B cell (primary cell): ENCODE results near the gene CLIC6. TPM values are rescaled to one million over a fixed set of nuclear protein-coding genes. Genes with fewer than 3 reads are reported as not detected.

Experiments
- ATAC-seq: fragments of 200-7000 bp; cut with Tn5 transposase; one replicate; pipeline ENCODE4 v1.10.0; 2021; ENCODE audit warnings: low read depth, mild to moderate bottlenecking, moderate number of reproducible peaks, moderate library complexity
- CTCF ChIA-PET: fragments of 350-600 bp; sonication (Branson Sonifier 250); formaldehyde crosslinking; loops from one replicate; lab custom pipeline; 2021; ENCODE audit warnings: antibody characterized with exemption, inconsistent platforms; lab: Charles Lee
- POLR2A ChIA-PET: fragments of 350-600 bp; sonication (Branson Sonifier 250); formaldehyde crosslinking; loops from one replicate; lab custom pipeline; 2021; ENCODE audit warnings: antibody characterized with exemption; lab: Charles Lee
- DNase-seq: peaks from one replicate; pipeline ENCODE4 v3.0.0; 2013
- H2AFZ ChIP-seq: 2 replicates; pipeline ENCODE4 v1.6.1; 2012; ENCODE audit warnings: mild to moderate bottlenecking, low read depth, low read length; ENCODE audit not compliant: insufficient read depth, poor library complexity, severe bottlenecking
- H3K27ac ChIP-seq, 2 donors: 1 replicate in 1 of 2; 2 replicates in 1 of 2; pipeline ENCODE4 v1.5.1; 2012 to 2013; ENCODE audit warnings: low read length in 2 of 2, mild to moderate bottlenecking in 2 of 2, moderate library complexity in 1 of 2
- H3K27me3 ChIP-seq, 4 experiments: fragments of 200-600 bp in 1 of 4; sonication (generic) in 1 of 4; replicated peaks in 1 of 4; 1 replicate in 2 of 4; 2 replicates in 2 of 4; pipeline versions ENCODE4 v1.6.1 to v1.7.0; 2013 to 2016; ENCODE audit warnings: low read length in 3 of 4, mild to moderate bottlenecking in 2 of 4, mixed read lengths in 1 of 4, moderate library complexity in 1 of 4; ENCODE audit not compliant: insufficient read depth in 4 of 4, control insufficient read depth in 3 of 4; ENCODE audit errors: control extremely low read depth in 1 of 4
- H3K36me3 ChIP-seq, 2 experiments: replicated peaks in 1 of 2; 1 replicate in 1 of 2; 2 replicates in 1 of 2; pipeline versions ENCODE4 v1.6.1 to v1.7.1; 2013; ENCODE audit warnings: low read length in 1 of 2; ENCODE audit not compliant: insufficient read depth in 2 of 2, control insufficient read depth in 1 of 2; ENCODE audit errors: control extremely low read depth in 1 of 2, extremely low read depth in 1 of 2
- H3K4me1 ChIP-seq, 2 donors: fragments of 200-600 bp in 1 of 2; sonication (generic) in 1 of 2; 1 replicate in 1 of 2; 2 replicates in 1 of 2; pipeline versions ENCODE4 v1.5.1 to v1.6.1; 2013 to 2017; ENCODE audit warnings: low read length in 2 of 2; ENCODE audit not compliant: control insufficient read depth in 2 of 2, insufficient read depth in 2 of 2
- H3K4me2 ChIP-seq: replicated peaks from 2 replicates; pipeline ENCODE3; 2012; ENCODE audit warnings: mild to moderate bottlenecking, low read depth, low read length; ENCODE audit not compliant: poor library complexity, severe bottlenecking
- H3K4me3 ChIP-seq, 5 experiments: fragments of 200-600 bp in 1 of 5; sonication (generic) in 1 of 5; 1 replicate in 3 of 5; 2 replicates in 2 of 5; pipeline versions ENCODE4 v1.5.1 to v1.7.0; 2011 to 2016; ENCODE audit warnings: low read length in 4 of 5, mild to moderate bottlenecking in 4 of 5, low read depth in 2 of 5, control low read depth in 1 of 5, moderate library complexity in 1 of 5; ENCODE audit not compliant: insufficient read depth in 1 of 5; ENCODE audit errors: control extremely low read depth in 1 of 5, extremely low read depth in 1 of 5
- H3K79me2 ChIP-seq: fragments of 200-600 bp; sonication (generic); one replicate; pipeline ENCODE4 v1.6.0; 2016; ENCODE audit warnings: low read length; ENCODE audit not compliant: control insufficient read depth, insufficient read depth
- H3K9ac ChIP-seq: fragments of 200-600 bp; sonication (generic); 2 replicates; pipeline ENCODE4 v1.6.1; 2017; ENCODE audit warnings: mild to moderate bottlenecking, low read length, moderate library complexity
- H3K9me3 ChIP-seq, 3 donors: one replicate each; pipeline versions ENCODE4 v1.6.1 to v1.7.1; 2013; ENCODE audit warnings: low read length in 2 of 3; ENCODE audit not compliant: control insufficient read depth in 2 of 3, insufficient read depth in 1 of 3; ENCODE audit errors: control extremely low read depth in 1 of 3
- H4K20me1 ChIP-seq: 2 replicates; pipeline ENCODE4 v1.6.0; 2012; ENCODE audit warnings: mild to moderate bottlenecking, low read length; ENCODE audit not compliant: insufficient read depth, control insufficient read depth, poor library complexity, severe bottlenecking
- H3K27ac Mint-ChIP-seq: one replicate; pipeline ENCODE4 v1.8.0; 2021; ENCODE audit warnings: mixed read lengths
- H3K27me3 Mint-ChIP-seq: one replicate; pipeline ENCODE4 v1.8.0; 2021; ENCODE audit warnings: mixed read lengths
- H3K4me1 Mint-ChIP-seq: one replicate; pipeline ENCODE4 v1.8.0; 2021; ENCODE audit warnings: mixed read lengths
- H3K4me3 Mint-ChIP-seq: one replicate; pipeline ENCODE4 v1.8.0; 2021; ENCODE audit warnings: mixed read lengths
- H3K9me3 Mint-ChIP-seq: one replicate; pipeline ENCODE4 v1.8.0; 2022; ENCODE audit warnings: mixed read lengths; ENCODE audit not compliant: insufficient read depth
- EZH2 ChIP-seq: IDR thresholded peaks from 2 replicates; pipeline ENCODE4 v1.6.1; 2012; ENCODE audit warnings: borderline replicate concordance, low read depth, mild to moderate bottlenecking, moderate library complexity, low read length; ENCODE audit not compliant: insufficient read depth, poor library complexity, severe bottlenecking
- WGBS: methylation state at CpG from one replicate; pipeline ENCODE4 v1.1.5; 2013; ENCODE audit warnings: missing lambda C conversion rate; ENCODE audit not compliant: insufficient coverage; 5-methylcytosine and 5-hydroxymethylcytosine counted together
- intact Hi-C: fragments of 100-400 bp; cut with micrococcal nuclease; formaldehyde crosslinking; loops from one replicate; pipeline ENCODE4 v1.10.0; 2022
- polyA plus RNA-seq: library from polyadenylated mRNA; depleted of rRNA; stranded (reverse); fragments of >200 nt; gene quantifications from 2 replicates; pipeline ENCODE4 v1.2.3, GENCODE V29; 2012
- total RNA-seq, 2 donors: library from RNA; stranded (reverse); fragments of 120-200 nt in 1 of 2; gene quantifications; 1 replicate in 1 of 2; 2 replicates in 1 of 2; pipeline versions ENCODE4 v1.2.3 to v1.2.4, GENCODE V29; 2013 to 2022
- TF ChIP-seq, protein P1 (sequence below): fragments of 200-600 bp; IDR thresholded peaks from one replicate; pipeline ENCODE4 v1.8.0; 2022; ENCODE audit warnings: antibody characterized with exemption, mild to moderate bottlenecking

CLIC6 gene
- total and polyA plus RNA-seq, 2 donors (not counting 1 experiment from before 2014, with no cell fraction given) = 0.01 to 0.07 TPM

DNA sequence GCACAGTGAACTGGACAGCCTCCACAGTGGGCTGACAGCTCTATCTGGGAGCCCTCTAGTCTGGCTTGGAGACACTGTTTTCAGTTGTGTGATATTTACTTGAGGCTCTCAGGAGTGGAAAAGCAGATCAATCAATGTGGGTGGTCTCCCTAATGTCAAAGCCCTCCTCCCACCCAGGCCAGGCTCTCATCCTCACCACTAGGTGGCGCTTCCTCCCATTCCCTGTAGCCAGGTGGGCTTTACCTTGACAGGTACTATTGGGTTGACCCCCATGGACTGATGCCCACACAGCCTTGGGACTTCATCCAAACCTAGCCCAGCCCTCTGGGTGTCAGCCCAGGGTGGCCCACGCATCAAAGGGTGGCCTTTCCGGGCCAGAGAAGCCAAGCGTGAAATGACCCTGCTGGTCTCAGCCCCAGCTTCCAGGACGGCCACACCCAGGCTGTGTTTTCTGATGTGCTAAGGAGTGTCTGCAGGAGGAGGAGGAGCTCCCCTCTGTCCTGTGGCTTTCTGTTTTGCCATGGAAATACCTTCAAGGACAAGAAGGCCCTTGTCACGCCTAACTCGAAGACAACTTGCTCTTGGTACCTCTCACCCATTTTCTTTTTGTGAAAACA is 54.0 kb downstream of the CLIC6 start:
- WGBS = 78% methylated on average over 5 of the region's 7 CpGs
- intact Hi-C loops = no loop called here
- H3K4me3 ChIP-seq = no peak overlapping the region
- no peaks in the 10 kb centered on the region for H3K9me3 Mint-ChIP-seq
- H3K27me3 Mint-ChIP-seq = peaks cover 20% of the 10 kb centered on the region
- H3K4me3 Mint-ChIP-seq = no peak overlapping the region
- no peak overlapping the region for H2AFZ ChIP-seq
- H3K4me1 ChIP-seq = no peaks in the 10 kb centered on the region
- H3K27me3 ChIP-seq = peaks cover 0 to 9% (median 3%) of the 10 kb centered on the region in 4 experiments
- H3K9me3 ChIP-seq = no peaks in the 10 kb centered on the region
- no peak overlapping the region for H3K9ac ChIP-seq
- ATAC-seq (no peak), DNase-seq (peak; percentile 41)
- H4K20me1 ChIP-seq = no peaks in the 10 kb centered on the region
- H3K4me1 Mint-ChIP-seq = no peaks in the 10 kb centered on the region
- no peak overlapping the region for H3K27ac Mint-ChIP-seq
- ChIA-PET POLR2A (no interaction called here), CTCF (interaction anchor here (0.8 to 2.1 kb wide), 4 partner anchors 11 to 1117 kb away, joined by 3 to 12 read pairs (median 6); no protein-coding TSS in a partner anchor)
- no peaks in the 10 kb centered on the region for H3K79me2 ChIP-seq
- TF ChIP-seq, protein P1, sequence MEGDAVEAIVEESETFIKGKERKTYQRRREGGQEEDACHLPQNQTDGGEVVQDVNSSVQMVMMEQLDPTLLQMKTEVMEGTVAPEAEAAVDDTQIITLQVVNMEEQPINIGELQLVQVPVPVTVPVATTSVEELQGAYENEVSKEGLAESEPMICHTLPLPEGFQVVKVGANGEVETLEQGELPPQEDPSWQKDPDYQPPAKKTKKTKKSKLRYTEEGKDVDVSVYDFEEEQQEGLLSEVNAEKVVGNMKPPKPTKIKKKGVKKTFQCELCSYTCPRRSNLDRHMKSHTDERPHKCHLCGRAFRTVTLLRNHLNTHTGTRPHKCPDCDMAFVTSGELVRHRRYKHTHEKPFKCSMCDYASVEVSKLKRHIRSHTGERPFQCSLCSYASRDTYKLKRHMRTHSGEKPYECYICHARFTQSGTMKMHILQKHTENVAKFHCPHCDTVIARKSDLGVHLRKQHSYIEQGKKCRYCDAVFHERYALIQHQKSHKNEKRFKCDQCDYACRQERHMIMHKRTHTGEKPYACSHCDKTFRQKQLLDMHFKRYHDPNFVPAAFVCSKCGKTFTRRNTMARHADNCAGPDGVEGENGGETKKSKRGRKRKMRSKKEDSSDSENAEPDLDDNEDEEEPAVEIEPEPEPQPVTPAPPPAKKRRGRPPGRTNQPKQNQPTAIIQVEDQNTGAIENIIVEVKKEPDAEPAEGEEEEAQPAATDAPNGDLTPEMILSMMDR = peak; percentile 67
- no peak for TF ChIP-seq EZH2
- no peak overlapping the region for H3K27ac ChIP-seq
- H3K4me2 ChIP-seq = no peak overlapping the region
- no peaks in the 10 kb centered on the region for H3K36me3 ChIP-seq

DNA sequence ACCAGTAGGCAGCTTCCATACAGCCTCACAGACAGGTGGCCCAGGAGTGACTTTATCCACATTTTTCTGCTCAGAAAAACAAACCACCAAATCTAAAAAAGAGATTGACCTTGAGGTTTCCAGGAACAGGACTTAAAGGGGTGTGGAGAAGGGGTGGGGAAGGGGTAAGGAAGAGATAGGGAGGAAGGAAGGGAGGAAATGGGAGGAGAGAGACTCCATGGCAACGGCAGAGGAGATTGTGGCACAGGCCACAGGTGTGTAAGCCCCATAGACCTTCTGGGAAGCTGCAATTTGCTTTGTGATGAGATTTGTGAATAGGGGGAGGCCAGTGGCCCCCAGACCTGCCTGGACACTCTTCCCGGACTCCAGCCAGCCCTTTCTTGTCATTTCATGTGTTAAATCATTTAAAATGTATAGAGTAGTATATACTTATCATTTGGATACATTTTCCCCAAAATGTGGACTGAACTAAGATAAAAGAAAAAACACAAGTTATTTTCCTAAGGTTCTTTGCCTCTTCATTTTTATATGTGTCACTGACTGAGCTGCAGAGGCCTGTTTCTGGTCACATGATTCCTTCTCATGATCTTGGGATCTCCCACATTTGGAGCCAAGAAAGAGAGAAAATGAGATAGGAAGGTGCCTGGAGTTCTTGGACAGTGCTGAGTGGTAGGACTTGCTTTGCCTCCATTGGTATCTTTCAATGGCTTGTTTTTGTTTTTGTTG is 55.5 kb downstream of the CLIC6 start:
- intact Hi-C loops = no loop called here

More for the DNA sequence above, 55.5 kb downstream of the CLIC6 start:
- peaks cover 20% of the 10 kb centered on the region for H3K27me3 Mint-ChIP-seq
- no peak overlapping the region for H3K4me3 ChIP-seq
- ChIA-PET POLR2A (no interaction called here), CTCF (interaction anchor here (1.3 to 2.1 kb wide), 2 partner anchors 31 to 1116 kb away, joined by 4 to 12 read pairs; no protein-coding TSS in a partner anchor)
- H3K27ac ChIP-seq = no peak overlapping the region
- ATAC-seq (no peak), DNase-seq (no peak)
- H3K79me2 ChIP-seq = no peaks in the 10 kb centered on the region
- H3K4me1 Mint-ChIP-seq = no peaks in the 10 kb centered on the region
- no peak overlapping the region for H3K27ac Mint-ChIP-seq
- H3K36me3 ChIP-seq = no peaks in the 10 kb centered on the region
- no peak overlapping the region for H3K4me3 Mint-ChIP-seq
- H3K9ac ChIP-seq = no peak overlapping the region
- H2AFZ ChIP-seq = no peak overlapping the region
- no peaks in the 10 kb centered on the region for H3K9me3 Mint-ChIP-seq
- no peak for TF ChIP-seq EZH2
- TF ChIP-seq, protein P1 = no peak
- H4K20me1 ChIP-seq = no peaks in the 10 kb centered on the region
- no peak overlapping the region for H3K4me2 ChIP-seq
- peaks cover 0 to 9% (median 3%) of the 10 kb centered on the region in 4 experiments for H3K27me3 ChIP-seq
- no peaks in the 10 kb centered on the region for H3K4me1 ChIP-seq
- 36% methylated on average over 1 of the region's 2 CpGs for WGBS
- H3K9me3 ChIP-seq = no peaks in the 10 kb centered on the region
